Measurements from ENCODE around the gene TMTC1.

DNA sequence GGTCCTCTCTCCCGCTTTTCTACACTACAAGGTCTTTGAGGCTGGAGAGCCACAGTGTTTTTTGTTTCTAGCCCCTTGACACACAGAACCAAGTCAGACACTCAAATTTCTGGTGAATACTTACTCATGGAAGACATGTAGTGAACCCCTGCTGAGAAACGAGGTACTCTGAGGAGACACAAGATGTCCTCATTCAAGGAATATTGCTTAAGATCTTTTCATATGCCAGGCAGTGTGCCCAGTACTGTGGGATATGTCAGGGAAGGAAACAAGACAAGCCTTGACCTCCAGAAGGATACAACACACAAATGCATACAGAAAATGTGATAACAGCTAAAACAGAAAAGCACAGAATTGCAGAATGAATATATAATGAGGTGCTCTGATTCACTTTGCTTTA lies 75.9 kb downstream of the TMTC1 start:
- TF ChIP-seq POLR2A (IDR thresholded peaks at IDR 0.05) = no peak
- TF ChIP-seq, protein P1, sequence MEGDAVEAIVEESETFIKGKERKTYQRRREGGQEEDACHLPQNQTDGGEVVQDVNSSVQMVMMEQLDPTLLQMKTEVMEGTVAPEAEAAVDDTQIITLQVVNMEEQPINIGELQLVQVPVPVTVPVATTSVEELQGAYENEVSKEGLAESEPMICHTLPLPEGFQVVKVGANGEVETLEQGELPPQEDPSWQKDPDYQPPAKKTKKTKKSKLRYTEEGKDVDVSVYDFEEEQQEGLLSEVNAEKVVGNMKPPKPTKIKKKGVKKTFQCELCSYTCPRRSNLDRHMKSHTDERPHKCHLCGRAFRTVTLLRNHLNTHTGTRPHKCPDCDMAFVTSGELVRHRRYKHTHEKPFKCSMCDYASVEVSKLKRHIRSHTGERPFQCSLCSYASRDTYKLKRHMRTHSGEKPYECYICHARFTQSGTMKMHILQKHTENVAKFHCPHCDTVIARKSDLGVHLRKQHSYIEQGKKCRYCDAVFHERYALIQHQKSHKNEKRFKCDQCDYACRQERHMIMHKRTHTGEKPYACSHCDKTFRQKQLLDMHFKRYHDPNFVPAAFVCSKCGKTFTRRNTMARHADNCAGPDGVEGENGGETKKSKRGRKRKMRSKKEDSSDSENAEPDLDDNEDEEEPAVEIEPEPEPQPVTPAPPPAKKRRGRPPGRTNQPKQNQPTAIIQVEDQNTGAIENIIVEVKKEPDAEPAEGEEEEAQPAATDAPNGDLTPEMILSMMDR (IDR thresholded peaks at IDR 0.05) = no peak
